Stimulated activated CD4-positive, alpha-beta T cell treated with anti-CD3 and anti-CD28 coated beads, TNF-alpha, amount 100 ng/mL, for 48 hours (primary cell): ENCODE results near the gene RAB9A.
"Not testable (repeated sequence)": the region's sequence is repeated elsewhere in the genome, so short reads cannot be mapped to it uniquely, and the experiment has no call there.

ENCODE experiments used
- DNase-seq, 3 donors: peaks; one replicate each; pipeline ENCODE4 v3.0.0-alpha.2; 2020; ENCODE audit warnings: low read depth in 3 of 3

The RAB9A gene

GRCh38 chrX:13688958-13689740, at the start of gene RAB9A:
Gene RAB9A (plus strand): TSS chrX:13689128. CDS start chrX:13708747, 19,619 bp downstream.
- DNase-seq, result peak; percentile 63 to 76 (median 69)

GRCh38 chrX:13641684-13642083, 47.2 kb upstream of the RAB9A start:
- not testable (repeated sequence) for DNase-seq

GRCh38 chrX:13645464-13646153, 43.3 kb upstream of the RAB9A start:
- no peak for DNase-seq

GRCh38 chrX:13646154-13646549, 42.8 kb upstream of the RAB9A start:
- peak in 1 of 3 donors; percentile 33 for DNase-seq

GRCh38 chrX:13647709-13648212, 41.2 kb upstream of the RAB9A start:
- peak; percentile 27 to 52 (median 32) for DNase-seq

DNA sequence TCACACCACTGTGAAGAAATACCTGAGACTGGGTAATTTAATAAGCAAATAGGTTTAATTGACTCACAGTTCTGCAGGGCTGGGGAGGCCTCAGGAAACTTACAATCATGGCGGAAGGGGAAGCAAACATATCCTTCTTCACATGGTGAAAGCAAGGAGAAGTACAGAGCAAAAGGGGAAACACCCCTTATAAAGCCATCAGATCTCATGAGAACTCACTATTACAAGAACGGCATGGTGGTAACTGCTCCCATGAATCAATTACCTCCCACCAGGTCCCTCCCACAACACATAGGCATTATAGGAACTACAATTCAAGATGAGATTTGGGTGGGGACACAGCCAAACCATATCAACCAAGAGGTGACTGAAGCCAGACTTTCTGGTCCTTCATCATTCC, 40.6 kb upstream of the RAB9A start:
- DNase-seq, result not testable (repeated sequence)

- DNase-seq, result no peak
Measured at GRCh38 chrX:13649838-13650237, 39.1 kb upstream of the RAB9A start.

DNA sequence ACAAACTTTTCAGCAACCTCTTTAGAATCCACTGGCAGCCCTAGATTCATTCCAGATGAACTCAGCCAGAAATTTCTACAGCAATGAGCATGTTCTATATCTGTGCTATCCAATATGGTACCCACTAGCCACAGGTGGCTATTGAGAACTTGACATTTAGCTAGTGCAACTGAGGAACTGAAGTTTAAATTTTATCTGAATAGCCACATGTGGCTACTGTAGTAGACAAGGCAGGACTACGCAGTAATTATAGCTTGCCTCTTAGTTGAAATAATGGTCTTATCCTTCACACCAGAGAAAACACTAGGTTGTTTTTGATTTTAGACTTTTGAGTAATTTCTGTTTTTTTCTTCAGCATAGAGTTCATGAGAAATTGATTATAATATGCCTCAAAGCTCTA, 38.6 kb upstream of the RAB9A start:
- no peak for DNase-seq

GRCh38 chrX:13651150-13651549, 37.8 kb upstream of the RAB9A start:
- no peak for DNase-seq

- DNase-seq, result no peak
Measured at GRCh38 chrX:13652287-13652793, 36.6 kb upstream of the RAB9A start.

- DNase-seq, result peak; percentile 83 to 89 (median 89)
Measured at GRCh38 chrX:13652850-13653693, 35.9 kb upstream of the RAB9A start, which contains the start of gene TCEANC. Gene TCEANC (plus strand): TSS chrX:13653141. CDS start chrX:13662509, 9,368 bp downstream.

GRCh38 chrX:13654116-13654515, 34.8 kb upstream of the RAB9A start:
- no peak for DNase-seq

- no peak for DNase-seq
Measured at GRCh38 chrX:13655674-13656073, 33.3 kb upstream of the RAB9A start.

DNA sequence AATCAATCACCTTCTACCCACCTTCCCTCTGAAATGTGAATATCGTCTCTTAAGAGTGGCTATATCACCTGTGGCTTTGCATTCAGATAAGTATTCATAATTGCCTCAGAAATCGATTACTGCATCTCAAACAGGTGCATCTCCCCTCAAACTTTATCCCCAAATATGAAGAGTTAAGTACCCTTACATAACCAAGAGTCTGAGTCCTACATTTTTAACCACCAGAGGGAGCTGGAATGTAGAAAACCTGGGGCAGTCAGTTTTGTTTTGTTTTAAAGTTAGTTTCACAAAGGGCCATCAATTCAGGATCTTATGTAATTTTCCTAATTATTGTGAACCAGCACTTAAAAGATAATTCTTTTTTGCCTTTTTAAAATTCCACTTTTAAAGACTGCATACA, 30.3 kb upstream of the RAB9A start:
- DNase-seq, result peak in 1 of 3 donors; percentile 20

- no peak for DNase-seq
Measured at GRCh38 chrX:13659063-13659462, 29.9 kb upstream of the RAB9A start.

- DNase-seq, result no peak
Measured at GRCh38 chrX:13661735-13662288, 27.1 kb upstream of the RAB9A start.

DNA sequence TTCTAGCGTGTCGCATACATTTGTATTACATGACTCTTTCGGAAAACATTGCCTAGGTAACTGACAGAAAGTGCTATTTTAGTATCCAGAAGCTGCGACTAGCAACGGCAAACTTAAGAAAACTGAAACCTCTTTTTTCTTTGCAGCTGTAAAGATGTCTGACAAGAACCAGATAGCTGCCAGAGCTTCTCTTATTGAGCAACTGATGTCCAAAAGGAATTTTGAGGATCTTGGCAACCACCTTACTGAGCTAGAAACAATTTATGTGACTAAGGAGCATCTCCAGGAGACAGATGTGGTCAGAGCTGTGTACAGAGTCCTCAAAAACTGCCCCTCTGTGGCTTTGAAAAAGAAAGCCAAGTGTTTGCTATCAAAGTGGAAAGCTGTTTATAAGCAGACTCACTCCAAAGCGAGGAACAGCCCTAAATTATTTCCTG, 26.6 kb upstream of the RAB9A start:
- DNase-seq, result no peak

DNA sequence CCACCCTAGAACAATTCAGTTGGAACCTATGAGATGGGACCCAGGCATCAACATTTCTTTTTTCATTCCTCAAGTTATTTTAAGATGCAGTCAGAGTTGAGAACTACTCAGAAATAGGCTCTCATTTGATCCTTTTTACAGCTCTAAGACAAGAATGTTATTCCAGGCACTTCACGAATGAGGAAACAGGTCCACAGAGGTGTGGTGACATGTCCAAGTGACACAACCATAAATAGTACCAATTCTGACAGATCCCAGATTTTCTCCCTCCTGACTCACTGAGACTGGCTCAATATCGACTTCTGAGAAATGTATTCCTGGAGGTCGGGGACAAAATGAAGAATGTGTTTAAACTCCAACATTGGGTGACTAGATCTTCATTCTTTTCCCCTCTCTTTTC, 24.9 kb upstream of the RAB9A start:
- no peak for DNase-seq

DNA sequence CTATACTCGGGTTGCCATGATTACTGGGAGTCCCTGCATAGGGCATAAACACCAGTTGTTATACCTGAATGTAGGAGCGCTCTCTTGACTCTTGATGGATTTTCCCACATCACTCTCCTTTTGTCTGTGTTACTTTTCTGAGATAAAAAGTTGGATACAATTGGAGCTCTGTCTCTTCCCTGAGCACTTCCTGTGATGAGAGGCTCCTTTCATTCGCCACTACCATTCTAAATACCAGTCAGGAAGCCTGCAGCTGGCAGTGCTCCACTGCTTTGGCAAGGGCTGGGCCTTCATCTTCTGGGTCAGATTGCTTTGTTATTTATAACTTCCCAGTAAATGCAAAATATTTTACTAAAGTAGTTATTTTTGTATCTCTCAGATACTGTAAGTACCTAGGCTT, 22.1 kb upstream of the RAB9A start:
- no peak for DNase-seq

DNA sequence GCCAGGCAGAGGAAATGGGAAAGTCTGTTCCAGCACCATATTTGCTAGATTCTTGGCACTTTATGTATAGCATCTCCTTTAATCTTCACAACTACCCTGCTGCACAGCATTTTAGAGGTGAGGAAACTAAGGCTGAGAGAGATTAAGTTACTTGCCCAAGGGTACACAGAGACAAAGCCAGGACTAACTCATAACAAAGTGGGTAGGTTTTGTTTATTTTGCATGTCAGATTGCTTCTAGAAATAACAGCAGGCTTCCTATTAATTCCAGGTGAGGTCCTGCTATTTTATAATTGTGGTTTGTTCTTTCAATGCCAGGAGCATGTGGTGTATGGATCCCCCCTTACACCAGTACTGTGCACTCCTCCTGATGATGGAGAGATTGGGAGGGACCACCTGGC, 21.0 kb upstream of the RAB9A start:
- DNase-seq, result no peak

- peak in 2 of 3 donors; percentile 29 for DNase-seq
Measured at GRCh38 chrX:13669246-13669737, 19.6 kb upstream of the RAB9A start.
